Measurements from ENCODE around the gene CXXC4. TPM values are rescaled to one million over a fixed set of nuclear protein-coding genes. Genes with fewer than 3 reads are reported as not detected.

The CXXC4 gene
- total and polyA plus RNA-seq, 7 experiments from 2014 or later: 0.42 TPM; not detected in 6

GRCh38 chr4:104425948-104426347 lies 68.7 kb downstream of the CXXC4 start:
- CTCF ChIA-PET: interaction anchor here (0.5 kb wide), 1 partner anchor 30 kb away, joined by 4 read pairs; no protein-coding TSS in a partner anchor

DNA sequence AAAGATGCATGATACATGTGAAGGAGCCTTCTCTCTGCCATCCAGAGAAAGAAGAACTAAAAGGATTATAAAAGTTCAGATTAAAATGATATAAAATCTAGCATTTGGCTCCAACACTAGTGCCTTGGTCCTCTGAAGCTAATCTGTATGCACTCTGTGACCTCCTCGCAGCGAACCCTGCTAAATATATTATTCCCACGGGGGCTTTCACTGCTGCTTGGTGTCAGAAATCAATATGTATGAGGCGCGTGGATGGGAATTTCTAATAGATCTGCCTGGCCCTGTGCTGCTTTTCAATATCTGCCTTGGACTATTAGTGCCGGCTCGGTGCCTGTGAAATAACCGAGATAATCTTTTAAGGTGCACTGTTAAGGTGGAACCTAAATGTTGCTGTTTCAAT lies 69.7 kb downstream of the CXXC4 start:
- ATAC-seq (no peak), DNase-seq (no peak)
- no peak overlapping the region for H3K27ac ChIP-seq (ENCODE audit: low read depth, low read length)
- CTCF ChIA-PET: no interaction called here
- H3K4me3 Mint-ChIP-seq: no peak overlapping the region
- H3K4me1 Mint-ChIP-seq: no peaks in the 10 kb centered on the region
- H3K36me3 ChIP-seq (ENCODE audit: control insufficient read depth in 2 of 3, insufficient read depth in 3 of 3, low read length in 3 of 3): no peaks in the 10 kb centered on the region
- H3K9me3 Mint-ChIP-seq: peaks cover 0 to 11% (median 0%) of the 10 kb centered on the region in 11 donors
- H3K27ac Mint-ChIP-seq: no peak overlapping the region
- no peak overlapping the region for H3K4me3 ChIP-seq (ENCODE audit: low read length)
- H3K9me3 ChIP-seq (ENCODE audit: control insufficient read depth in 2 of 3, low read length in 3 of 3): no peaks in the 10 kb centered on the region
- POLR2A ChIA-PET: no interaction called here
- H3K4me1 ChIP-seq (ENCODE audit: control insufficient read depth in 2 of 2, insufficient read depth in 2 of 2, low read length in 2 of 2): no peaks in the 10 kb centered on the region
- H3K36me3 Mint-ChIP-seq: no peaks in the 10 kb centered on the region
- intact Hi-C loops (cut with micrococcal nuclease): no loop called here
- H3K27me3 ChIP-seq (ENCODE audit: control insufficient read depth in 2 of 2, insufficient read depth in 2 of 2, low read length in 2 of 2): no peaks in the 10 kb centered on the region
- no peaks in the 10 kb centered on the region for H3K27me3 Mint-ChIP-seq

More at GRCh38 chr4:104425948-104426347, 68.7 kb downstream of the CXXC4 start:
- Mint-ChIP-seq H3K4me3 (no peak overlapping the region), H3K4me1 (peaks cover 0 to 1% (median 0%) of the 10 kb centered on the region in 7 donors), H3K36me3 (no peaks in the 10 kb centered on the region), H3K9me3 (peaks cover 0 to 11% (median 0%) of the 10 kb centered on the region in 11 donors), H3K27ac (no peak overlapping the region), H3K27me3 (no peaks in the 10 kb centered on the region)
- intact Hi-C loops (cut with micrococcal nuclease): no loop called here
- POLR2A ChIA-PET: no interaction called here
- no peaks in the 10 kb centered on the region for H3K36me3 ChIP-seq (ENCODE audit: control insufficient read depth in 2 of 3, insufficient read depth in 3 of 3, low read length in 3 of 3)
- H3K27me3 ChIP-seq (ENCODE audit: control insufficient read depth in 2 of 2, insufficient read depth in 2 of 2, low read length in 2 of 2): no peaks in the 10 kb centered on the region
- no peak overlapping the region for H3K27ac ChIP-seq (ENCODE audit: low read depth, low read length)
- ATAC-seq (no peak), DNase-seq (no peak)
- no peaks in the 10 kb centered on the region for H3K4me1 ChIP-seq (ENCODE audit: control insufficient read depth in 2 of 2, insufficient read depth in 2 of 2, low read length in 2 of 2)
- H3K4me3 ChIP-seq (ENCODE audit: low read length): no peak overlapping the region
- no peaks in the 10 kb centered on the region for H3K9me3 ChIP-seq (ENCODE audit: control insufficient read depth in 2 of 3, low read length in 3 of 3)

DNA sequence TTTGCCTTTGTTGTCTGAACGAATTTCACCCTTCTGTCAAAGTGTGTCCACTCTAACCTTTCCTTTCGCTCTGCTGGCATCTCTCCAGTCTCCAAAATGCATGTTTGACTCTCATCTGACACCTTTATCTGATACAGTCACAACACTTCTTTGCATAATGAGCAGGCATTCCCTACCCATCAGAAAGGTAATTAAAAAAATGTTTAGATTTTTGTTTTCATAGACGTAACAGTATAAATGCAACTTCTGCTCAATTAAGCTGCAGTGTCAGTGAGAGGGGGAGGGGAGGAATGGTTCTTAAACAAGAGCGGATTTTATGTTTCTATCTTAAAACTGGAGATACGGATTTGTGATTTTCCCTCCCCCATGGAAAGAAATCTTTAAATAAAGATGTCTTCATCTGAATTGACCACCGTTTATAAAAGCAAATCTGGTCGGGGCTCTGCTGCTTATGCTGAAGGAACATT lies 70.2 kb downstream of the CXXC4 start:
- intact Hi-C loops (cut with micrococcal nuclease): no loop called here
- H3K9me3 ChIP-seq (ENCODE audit: control insufficient read depth in 2 of 3, low read length in 3 of 3): no peaks in the 10 kb centered on the region
- no peaks in the 10 kb centered on the region for H3K4me1 ChIP-seq (ENCODE audit: control insufficient read depth in 2 of 2, insufficient read depth in 2 of 2, low read length in 2 of 2)
- ChIA-PET CTCF (no interaction called here), POLR2A (no interaction called here)
- no peaks in the 10 kb centered on the region for H3K36me3 ChIP-seq (ENCODE audit: control insufficient read depth in 2 of 3, insufficient read depth in 3 of 3, low read length in 3 of 3)
- H3K4me3 ChIP-seq (ENCODE audit: low read length): no peak overlapping the region
- no peak for ATAC-seq
- DNase-seq: no peak
- Mint-ChIP-seq H3K27ac (no peak overlapping the region), H3K4me3 (no peak overlapping the region), H3K9me3 (peaks cover 0 to 11% (median 0%) of the 10 kb centered on the region in 11 donors), H3K27me3 (no peaks in the 10 kb centered on the region), H3K4me1 (no peaks in the 10 kb centered on the region), H3K36me3 (no peaks in the 10 kb centered on the region)
- H3K27ac ChIP-seq (ENCODE audit: low read depth, low read length): no peak overlapping the region
- H3K27me3 ChIP-seq (ENCODE audit: control insufficient read depth in 2 of 2, insufficient read depth in 2 of 2, low read length in 2 of 2): no peaks in the 10 kb centered on the region

DNA sequence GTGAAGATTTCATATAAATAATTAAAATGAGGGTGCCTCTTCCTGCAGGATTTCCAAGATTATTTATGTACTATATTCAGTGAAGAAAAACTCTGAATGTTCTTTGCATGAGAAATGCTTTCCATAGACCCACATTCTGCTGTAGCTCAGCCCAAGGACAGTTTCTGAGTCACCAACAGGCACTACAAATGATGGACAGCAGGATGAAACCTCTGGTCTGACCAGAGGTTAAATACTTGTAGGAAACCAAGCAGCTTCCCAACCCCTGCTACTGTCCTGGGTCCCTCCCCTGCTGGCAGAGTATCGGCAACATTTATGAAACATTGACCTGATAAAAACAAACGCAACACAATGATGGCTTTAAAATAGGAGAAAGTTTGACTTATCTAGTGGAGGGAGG lies 73.1 kb downstream of the CXXC4 start:
- Mint-ChIP-seq H3K4me3 (no peak overlapping the region), H3K27me3 (no peaks in the 10 kb centered on the region), H3K27ac (no peak overlapping the region), H3K9me3 (no peaks in the 10 kb centered on the region), H3K36me3 (no peaks in the 10 kb centered on the region), H3K4me1 (no peaks in the 10 kb centered on the region)
- H3K9me3 ChIP-seq (ENCODE audit: control insufficient read depth in 2 of 3, low read length in 3 of 3): no peaks in the 10 kb centered on the region
- H3K4me1 ChIP-seq (ENCODE audit: control insufficient read depth in 2 of 2, insufficient read depth in 2 of 2, low read length in 2 of 2): no peaks in the 10 kb centered on the region
- DNase-seq (no peak), ATAC-seq (no peak)
- ChIA-PET CTCF (no interaction called here), POLR2A (no interaction called here)
- intact Hi-C loops (cut with micrococcal nuclease): no loop called here
- no peak overlapping the region for H3K4me3 ChIP-seq (ENCODE audit: low read length)
- no peak overlapping the region for H3K27ac ChIP-seq (ENCODE audit: low read depth, low read length)
- H3K27me3 ChIP-seq (ENCODE audit: control insufficient read depth in 2 of 2, insufficient read depth in 2 of 2, low read length in 2 of 2): no peaks in the 10 kb centered on the region
- H3K36me3 ChIP-seq (ENCODE audit: control insufficient read depth in 2 of 3, insufficient read depth in 3 of 3, low read length in 3 of 3): no peaks in the 10 kb centered on the region

- ATAC-seq (no peak), DNase-seq (no peak)
- no peaks in the 10 kb centered on the region for H3K27me3 ChIP-seq (ENCODE audit: control insufficient read depth in 2 of 2, insufficient read depth in 2 of 2, low read length in 2 of 2)
- no peaks in the 10 kb centered on the region for H3K4me1 ChIP-seq (ENCODE audit: control insufficient read depth in 2 of 2, insufficient read depth in 2 of 2, low read length in 2 of 2)
- Mint-ChIP-seq H3K4me1 (no peaks in the 10 kb centered on the region), H3K9me3 (no peaks in the 10 kb centered on the region), H3K27ac (no peak overlapping the region), H3K36me3 (no peaks in the 10 kb centered on the region), H3K27me3 (no peaks in the 10 kb centered on the region), H3K4me3 (no peak overlapping the region)
- intact Hi-C loops (cut with micrococcal nuclease): no loop called here
- no peak overlapping the region for H3K4me3 ChIP-seq (ENCODE audit: low read length)
- H3K36me3 ChIP-seq (ENCODE audit: control insufficient read depth in 2 of 3, insufficient read depth in 3 of 3, low read length in 3 of 3): no peaks in the 10 kb centered on the region
- ChIA-PET POLR2A (no interaction called here), CTCF (no interaction called here)
- H3K27ac ChIP-seq (ENCODE audit: low read depth, low read length): no peak overlapping the region
- no peaks in the 10 kb centered on the region for H3K9me3 ChIP-seq (ENCODE audit: control insufficient read depth in 2 of 3, low read length in 3 of 3)
These were observed 73.9 kb downstream of the CXXC4 start for GRCh38 chr4:104420766-104421165.

All from naive thymus-derived CD4-positive, alpha-beta T cell (primary cell).